ENCODE results near the gene ASB16. TPM values are rescaled to one million over a fixed set of nuclear protein-coding genes. Genes with fewer than 3 reads are reported as not detected.

ASB16 gene
- polyA plus RNA-seq, 4 donors: 1.1 to 4.0 (median 2.1) TPM

- peak in 1 of 4 donors; percentile 33 for DNase-seq (ENCODE audit: low read depth in 4 of 4, low spot score in 3 of 4)
These were observed 49.9 kb downstream of the ASB16 start for GRCh38 chr17:44220213-44221083.

GRCh38 chr17:44221084-44221861 is 50.8 kb downstream of the ASB16 start:
- peak in 3 of 4 donors; percentile 41 to 59 (median 48) for DNase-seq (ENCODE audit: low read depth in 4 of 4, low spot score in 3 of 4)

- no peak for DNase-seq (ENCODE audit: low read depth in 4 of 4, low spot score in 3 of 4)
These were observed 51.3 kb downstream of the ASB16 start for GRCh38 chr17:44221862-44222111.

GRCh38 chr17:44222112-44222869 is 51.8 kb downstream of the ASB16 start:
- peak in 1 of 4 donors; percentile 66 for DNase-seq (ENCODE audit: low read depth in 4 of 4, low spot score in 3 of 4)

GRCh38 chr17:44223541-44224071 is 53.1 kb downstream of the ASB16 start:
- DNase-seq (ENCODE audit: low read depth in 4 of 4, low spot score in 3 of 4): no peak

Other genes with a start within 250 kb of the ASB16 start
- gene PPY, start 228.2 kb upstream of the ASB16 start, polyA plus RNA-seq (ENCODE audit: insufficient read length in 4 of 4): under 1 TPM in 2 of 4 donors, not detected in 2; 0.34 to 0.43 TPM
- under 1 TPM in 2 of 4 donors, not detected in 2; 0.24 to 0.30 TPM for gene PYY, start 216.8 kb upstream of the ASB16 start, polyA plus RNA-seq (ENCODE audit: insufficient read length in 4 of 4)
- gene NAGS, start 166.1 kb upstream of the ASB16 start, polyA plus RNA-seq (ENCODE audit: insufficient read length in 4 of 4): 1 to 10 TPM in 3 of 4 donors, under 1 TPM in 1; 0.93 to 3.6 (median 2.8) TPM
- gene TMEM101, start 155.7 kb upstream of the ASB16 start, polyA plus RNA-seq (ENCODE audit: insufficient read length in 4 of 4): 10 to 100 TPM; 26.9 to 47.5 (median 37.3) TPM
- gene LSM12, start 104.0 kb upstream of the ASB16 start, polyA plus RNA-seq (ENCODE audit: insufficient read length in 4 of 4): 10 to 100 TPM; 34.2 to 48.7 (median 41.2) TPM
- gene G6PC3, start 100.0 kb upstream of the ASB16 start, polyA plus RNA-seq (ENCODE audit: insufficient read length in 4 of 4): 10 to 100 TPM; 59.9 to 91.7 (median 73.9) TPM
- gene HDAC5, start 47.1 kb upstream of the ASB16 start, polyA plus RNA-seq (ENCODE audit: insufficient read length in 4 of 4): 10 to 100 TPM; 42.3 to 54.2 (median 47.3) TPM
- 1 to 10 TPM; 4.1 to 5.3 (median 4.6) TPM for gene HROB, start 28.8 kb upstream of the ASB16 start, polyA plus RNA-seq (ENCODE audit: insufficient read length in 4 of 4)
- 10 to 100 TPM; 40.0 to 54.2 (median 42.8) TPM for gene TMUB2, start 16.3 kb downstream of the ASB16 start, polyA plus RNA-seq (ENCODE audit: insufficient read length in 4 of 4)
- gene ATXN7L3, start 29.2 kb downstream of the ASB16 start, polyA plus RNA-seq (ENCODE audit: insufficient read length in 4 of 4): 10 to 100 TPM; 54.6 to 71.1 (median 68.9) TPM
- 100 to 1,000 TPM; 121 to 137 (median 129) TPM for gene UBTF, start 49.0 kb downstream of the ASB16 start, polyA plus RNA-seq (ENCODE audit: insufficient read length in 4 of 4)
- 10 to 100 TPM in 1 of 4 donors, 1 to 10 TPM in 3; 7.6 to 60.4 (median 9.5) TPM for gene SLC4A1, start 97.4 kb downstream of the ASB16 start, polyA plus RNA-seq (ENCODE audit: insufficient read length in 4 of 4)
- 10 to 100 TPM in 1 of 4 donors, 1 to 10 TPM in 3; 1.5 to 12.2 (median 2.0) TPM for gene RUNDC3A, start 137.9 kb downstream of the ASB16 start, polyA plus RNA-seq (ENCODE audit: insufficient read length in 4 of 4)
- gene SLC25A39, start 154.1 kb downstream of the ASB16 start, polyA plus RNA-seq (ENCODE audit: insufficient read length in 4 of 4): 100 to 1,000 TPM in 2 of 4 donors, 10 to 100 TPM in 2; 80.2 to 123 (median 106) TPM
- gene GRN, start 174.6 kb downstream of the ASB16 start, polyA plus RNA-seq (ENCODE audit: insufficient read length in 4 of 4): 100 to 1,000 TPM; 208 to 298 (median 242) TPM
- 10 to 100 TPM; 31.5 to 67.0 (median 43.9) TPM for gene FAM171A2, start 193.1 kb downstream of the ASB16 start, polyA plus RNA-seq (ENCODE audit: insufficient read length in 4 of 4)
- 1 to 10 TPM; 4.3 to 10.0 (median 6.2) TPM for gene ITGA2B, start 218.9 kb downstream of the ASB16 start, polyA plus RNA-seq (ENCODE audit: insufficient read length in 4 of 4)

Data from left renal pelvis (tissue), 4 donors.